OCI-M1 (cell line): ENCODE measurements around the gene ADGRG3.
"Not testable (repeated sequence)": the region's sequence is repeated elsewhere in the genome, so short reads cannot be mapped to it uniquely, and the experiment has no call there.

Experiments used
- DNase-seq: peaks from one replicate; lab custom pipeline; 2025; lab: John Stamatoyannopoulos, UW

The ADGRG3 gene

GRCh38 chr16:57721356-57722209, 53.5 kb downstream of the ADGRG3 start:
- no peak for DNase-seq

GRCh38 chr16:57722210-57722499, 54.0 kb downstream of the ADGRG3 start:
- DNase-seq, result no peak

- DNase-seq, result no peak
These were observed 54.5 kb downstream of the ADGRG3 start for GRCh38 chr16:57722651-57723050.

GRCh38 chr16:57723170-57723569, 55.1 kb downstream of the ADGRG3 start:
- no peak for DNase-seq

GRCh38 chr16:57724531-57724930, 56.4 kb downstream of the ADGRG3 start:
- no peak for DNase-seq

GRCh38 chr16:57725151-57725550, 57.0 kb downstream of the ADGRG3 start:
- DNase-seq, result peak; percentile 3

- DNase-seq, result no peak
These were observed 57.4 kb downstream of the ADGRG3 start for GRCh38 chr16:57725554-57725953.

GRCh38 chr16:57725976-57726375, 57.9 kb downstream of the ADGRG3 start:
- DNase-seq, result no peak

- DNase-seq, result no peak
These were observed 58.4 kb downstream of the ADGRG3 start for GRCh38 chr16:57726433-57726947.

GRCh38 chr16:57727610-57728009, 59.5 kb downstream of the ADGRG3 start:
- no peak for DNase-seq

- DNase-seq, result no peak
These were observed 60.5 kb downstream of the ADGRG3 start for GRCh38 chr16:57728336-57729181.

GRCh38 chr16:57729182-57729484, 61.0 kb downstream of the ADGRG3 start:
- no peak for DNase-seq

GRCh38 chr16:57729852-57730251, 61.7 kb downstream of the ADGRG3 start:
- DNase-seq, result not testable (repeated sequence)

- DNase-seq, result no peak
These were observed 62.9 kb downstream of the ADGRG3 start for GRCh38 chr16:57730771-57731730.

GRCh38 chr16:57732037-57732436, 63.9 kb downstream of the ADGRG3 start:
- no peak for DNase-seq

GRCh38 chr16:57732714-57733113, 64.6 kb downstream of the ADGRG3 start:
- DNase-seq, result no peak

GRCh38 chr16:57734308-57734924, 66.3 kb downstream of the ADGRG3 start:
- no peak for DNase-seq

- DNase-seq, result peak; percentile 99
These were observed 67.0 kb downstream of the ADGRG3 start for GRCh38 chr16:57734925-57735754.

- no peak for DNase-seq
These were observed 67.8 kb downstream of the ADGRG3 start, which contains the start of gene KATNB1 for GRCh38 chr16:57735755-57736418. Gene KATNB1, plus strand, starts transcription at chr16:57735770. Its CDS starts 1,474 bp downstream, at chr16:57737244.
